Loucy (cell line): ENCODE measurements around the gene SPATA20.

Experiments
- H2AFZ ChIP-seq: fragments of 200-600 bp; sonication (generic); 2 replicates; pipeline ENCODE4 v1.6.0; 2016; ENCODE audit warnings: antibody characterized with exemption, mild to moderate bottlenecking, low read length, moderate library complexity
- H3F3A ChIP-seq: fragments of 200-600 bp; 2 replicates; pipeline ENCODE4 v1.6.0; 2016; ENCODE audit warnings: antibody characterized with exemption, low read depth, mild to moderate bottlenecking
- H3K27me3 ChIP-seq: fragments of 200-600 bp; sonication (generic); 2 replicates; pipeline ENCODE4 v1.6.1; 2014; ENCODE audit warnings: low read length, mild to moderate bottlenecking; ENCODE audit not compliant: insufficient read depth, poor library complexity, severe bottlenecking
- H3K36me3 ChIP-seq: fragments of 200-600 bp; sonication (generic); 2 replicates; pipeline ENCODE4 v1.6.1; 2016; ENCODE audit warnings: low read length; ENCODE audit not compliant: insufficient read depth
- H3K4me1 ChIP-seq: fragments of 200-600 bp; sonication (generic); 2 replicates; pipeline ENCODE4 v1.5.1; 2014; ENCODE audit warnings: low read length, mild to moderate bottlenecking; ENCODE audit not compliant: insufficient read depth, poor library complexity, severe bottlenecking
- H3K4me2 ChIP-seq: fragments of 200-600 bp; sonication (generic); 2 replicates; pipeline ENCODE4 v1.6.0; 2014; ENCODE audit warnings: antibody characterized with exemption, low read length, low read depth, mild to moderate bottlenecking; ENCODE audit not compliant: poor library complexity, severe bottlenecking
- H3K4me3 ChIP-seq: fragments of 200-600 bp; sonication (generic); 2 replicates; pipeline ENCODE4 v1.5.1; 2014; ENCODE audit warnings: low read length, mild to moderate bottlenecking, mixed read lengths; ENCODE audit not compliant: poor library complexity, severe bottlenecking
- H3K79me2 ChIP-seq: fragments of 200-600 bp; sonication (generic); 2 replicates; pipeline ENCODE4 v1.6.1; 2014; ENCODE audit warnings: low read length; ENCODE audit not compliant: insufficient read depth
- H3K9ac ChIP-seq: fragments of 200-600 bp; sonication (generic); 2 replicates; pipeline ENCODE4 v1.6.0; 2014; ENCODE audit warnings: mild to moderate bottlenecking, low read depth, low read length, moderate library complexity; ENCODE audit not compliant: poor library complexity, severe bottlenecking
- H3K9me2 ChIP-seq: fragments of 200-600 bp; sonication (generic); replicated peaks from 2 replicates; pipeline ENCODE4 v1.6.1; 2016; ENCODE audit warnings: low read depth, low read length, mixed read lengths
- H3K9me3 ChIP-seq: fragments of 200-600 bp; sonication (generic); 2 replicates; pipeline ENCODE4 v1.6.1; 2014; ENCODE audit warnings: mild to moderate bottlenecking, antibody characterized with exemption, low read length, low read depth; ENCODE audit not compliant: insufficient read depth
- H4K20me1 ChIP-seq: fragments of 200-600 bp; sonication (generic); 2 replicates; pipeline ENCODE4 v1.6.0; 2014; ENCODE audit warnings: antibody characterized with exemption, low read length, mild to moderate bottlenecking; ENCODE audit not compliant: insufficient read depth, poor library complexity, severe bottlenecking
- CTCF ChIP-seq: fragments of 200-600 bp; sonication (generic); conservative IDR thresholded peaks from 2 replicates; pipeline ENCODE4 v1.5.1; 2014; ENCODE audit warnings: mild to moderate bottlenecking, antibody characterized with exemption, low read length
- EZH2phosphoT487 ChIP-seq: fragments of 200-600 bp; IDR thresholded peaks from 2 replicates; pipeline ENCODE4 v1.6.1; 2018; ENCODE audit warnings: antibody characterized with exemption, mild to moderate bottlenecking, moderate library complexity, borderline replicate concordance

SPATA20 gene

GRCh38 chr17:50558091-50558490 lies 11.1 kb downstream of the SPATA20 start:
- Histone ChIP-seq H3K27me3 (peaks cover 21% of the 10 kb centered on the region), H3K4me3 (no peak overlapping the region)

GRCh38 chr17:50558581-50558940 lies 11.6 kb downstream of the SPATA20 start:
- no peak overlapping the region for H2AFZ ChIP-seq
- H3F3A ChIP-seq = no peaks in the 10 kb centered on the region
- H3K4me2 ChIP-seq = no peak overlapping the region
- H3K27me3 ChIP-seq = peaks cover 21% of the 10 kb centered on the region
- TF ChIP-seq EZH2phosphoT487 (no peak), CTCF (no peak)
- H3K36me3 ChIP-seq = no peaks in the 10 kb centered on the region
- H3K9me2 ChIP-seq = no peaks in the 10 kb centered on the region
- peaks cover 10% of the 10 kb centered on the region for H3K4me1 ChIP-seq
- H3K4me3 ChIP-seq = no peak overlapping the region
- no peaks in the 10 kb centered on the region for H3K9me3 ChIP-seq
- no peak overlapping the region for H3K9ac ChIP-seq
- H3K79me2 ChIP-seq = no peaks in the 10 kb centered on the region
- H4K20me1 ChIP-seq = no peaks in the 10 kb centered on the region

More at GRCh38 chr17:50558091-50558490, 11.1 kb downstream of the SPATA20 start:
- no peak overlapping the region for H3K9ac ChIP-seq
- H3K4me2 ChIP-seq = no peak overlapping the region
- no peaks in the 10 kb centered on the region for H3K36me3 ChIP-seq
- peaks cover 10% of the 10 kb centered on the region for H3K4me1 ChIP-seq
- H3F3A ChIP-seq = no peaks in the 10 kb centered on the region
- H3K9me2 ChIP-seq = no peaks in the 10 kb centered on the region
- H3K9me3 ChIP-seq = no peaks in the 10 kb centered on the region
- no peak overlapping the region for H2AFZ ChIP-seq
- no peak for TF ChIP-seq CTCF
- TF ChIP-seq EZH2phosphoT487 = no peak
- H3K79me2 ChIP-seq = no peaks in the 10 kb centered on the region
- no peaks in the 10 kb centered on the region for H4K20me1 ChIP-seq

- peaks cover 21% of the 10 kb centered on the region for H3K27me3 ChIP-seq
- H3K4me3 ChIP-seq = no peak overlapping the region
- no peak overlapping the region for H2AFZ ChIP-seq
- H3K9me2 ChIP-seq = no peaks in the 10 kb centered on the region
- no peaks in the 10 kb centered on the region for H3K36me3 ChIP-seq
- H3F3A ChIP-seq = no peaks in the 10 kb centered on the region
- no peaks in the 10 kb centered on the region for H3K9me3 ChIP-seq
- no peak overlapping the region for H3K9ac ChIP-seq
- no peak overlapping the region for H3K4me2 ChIP-seq
- no peak for TF ChIP-seq CTCF
- no peak for TF ChIP-seq EZH2phosphoT487
- H3K79me2 ChIP-seq = no peaks in the 10 kb centered on the region
- H4K20me1 ChIP-seq = no peaks in the 10 kb centered on the region
- H3K4me1 ChIP-seq = peaks cover 10% of the 10 kb centered on the region
These were observed 12.1 kb downstream of the SPATA20 start for GRCh38 chr17:50558941-50559614.
